Ureter (tissue), 1 donor: ENCODE measurements around the gene OR51A7. TPM values are rescaled to one million over a fixed set of nuclear protein-coding genes. Genes with fewer than 3 reads are reported as not detected.
"Not testable (repeated sequence)": the region's sequence is repeated elsewhere in the genome, so short reads cannot be mapped to it uniquely, and the experiment has no call there.

ENCODE experiments used
- DNase-seq: peaks from one replicate; pipeline ENCODE4 v3.0.0-alpha.2; 2020; ENCODE audit warnings: low spot score
- total RNA-seq: library from RNA; stranded (reverse); gene quantifications from one replicate; pipeline ENCODE4 v1.2.4, GENCODE V29; 2023
- donor health status: DM: yes; HTN: yes; CAD: no.

The OR51A7 gene, protein sequence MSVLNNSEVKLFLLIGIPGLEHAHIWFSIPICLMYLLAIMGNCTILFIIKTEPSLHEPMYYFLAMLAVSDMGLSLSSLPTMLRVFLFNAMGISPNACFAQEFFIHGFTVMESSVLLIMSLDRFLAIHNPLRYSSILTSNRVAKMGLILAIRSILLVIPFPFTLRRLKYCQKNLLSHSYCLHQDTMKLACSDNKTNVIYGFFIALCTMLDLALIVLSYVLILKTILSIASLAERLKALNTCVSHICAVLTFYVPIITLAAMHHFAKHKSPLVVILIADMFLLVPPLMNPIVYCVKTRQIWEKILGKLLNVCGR
- not detected for total RNA-seq

DNA sequence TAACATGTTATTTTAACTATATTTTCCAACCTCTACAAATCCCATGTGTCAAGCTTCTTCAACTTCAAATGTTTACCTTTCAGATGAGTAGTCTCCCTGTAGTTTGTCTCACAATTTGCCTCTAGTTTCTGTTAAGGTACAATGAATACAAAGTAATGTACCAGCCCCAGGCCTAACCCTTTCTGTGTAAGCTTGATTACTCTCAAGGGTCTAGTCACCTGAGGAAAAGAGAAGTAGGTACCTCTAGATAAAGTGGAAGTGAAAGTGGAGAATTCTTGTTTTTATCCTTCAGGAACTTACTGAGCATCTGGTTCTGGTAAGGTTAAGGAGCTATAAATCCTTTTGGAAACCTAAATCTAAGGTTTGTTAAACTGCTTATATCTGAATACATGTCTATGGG is at the start of gene OR51A7:
Gene OR51A7 (plus strand): TSS at position 300 of the 400 bp plus-strand sequence. CDS start 3,587 bp downstream, outside the sequence.
- DNase-seq = no peak

- not testable (repeated sequence) for DNase-seq
These were observed 49.3 kb upstream of the OR51A7 start for GRCh38 chr11:4854286-4854685.

GRCh38 chr11:4862447-4863236 is 40.9 kb upstream of the OR51A7 start:
- no peak for DNase-seq

DNA sequence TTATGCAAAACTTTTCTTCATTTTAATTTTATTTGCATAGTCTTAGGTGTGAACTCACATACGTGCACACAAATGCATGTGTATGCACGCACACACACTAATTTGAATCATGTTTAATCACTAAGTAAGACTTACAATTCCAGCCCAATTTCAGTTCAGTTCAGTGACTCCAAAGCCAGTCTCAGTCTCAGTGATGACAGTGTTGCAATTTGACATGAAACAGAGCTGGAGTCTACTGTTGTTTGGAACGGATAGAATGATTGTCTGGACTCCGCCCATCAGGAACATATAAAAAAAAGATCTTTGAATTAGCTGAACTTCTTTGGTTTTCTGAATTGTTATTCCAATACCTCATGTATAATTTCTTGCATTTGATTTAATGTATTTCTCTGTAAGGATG is 39.7 kb upstream of the OR51A7 start:
- DNase-seq = no peak

DNA sequence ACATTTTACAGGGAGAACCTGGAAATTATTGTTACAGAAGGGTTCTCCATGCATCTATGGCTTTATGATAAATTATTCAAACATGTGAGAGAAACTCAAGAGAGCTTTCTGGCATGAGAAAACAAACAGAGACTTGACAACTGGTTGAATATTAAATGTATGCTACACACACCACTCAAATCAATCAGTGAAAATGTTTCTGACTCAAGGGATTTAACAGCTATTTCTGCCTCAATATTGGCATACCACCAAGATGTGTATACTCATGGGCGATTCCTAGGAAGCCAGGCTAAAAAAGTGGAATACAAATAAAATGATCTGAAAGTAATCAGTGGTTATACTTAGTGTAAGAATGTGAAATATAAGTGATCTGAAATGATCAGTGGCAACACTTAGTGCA is 37.7 kb upstream of the OR51A7 start:
- no peak for DNase-seq

- DNase-seq = no peak
These were observed 22.4 kb upstream of the OR51A7 start for GRCh38 chr11:4881188-4881587.

DNA sequence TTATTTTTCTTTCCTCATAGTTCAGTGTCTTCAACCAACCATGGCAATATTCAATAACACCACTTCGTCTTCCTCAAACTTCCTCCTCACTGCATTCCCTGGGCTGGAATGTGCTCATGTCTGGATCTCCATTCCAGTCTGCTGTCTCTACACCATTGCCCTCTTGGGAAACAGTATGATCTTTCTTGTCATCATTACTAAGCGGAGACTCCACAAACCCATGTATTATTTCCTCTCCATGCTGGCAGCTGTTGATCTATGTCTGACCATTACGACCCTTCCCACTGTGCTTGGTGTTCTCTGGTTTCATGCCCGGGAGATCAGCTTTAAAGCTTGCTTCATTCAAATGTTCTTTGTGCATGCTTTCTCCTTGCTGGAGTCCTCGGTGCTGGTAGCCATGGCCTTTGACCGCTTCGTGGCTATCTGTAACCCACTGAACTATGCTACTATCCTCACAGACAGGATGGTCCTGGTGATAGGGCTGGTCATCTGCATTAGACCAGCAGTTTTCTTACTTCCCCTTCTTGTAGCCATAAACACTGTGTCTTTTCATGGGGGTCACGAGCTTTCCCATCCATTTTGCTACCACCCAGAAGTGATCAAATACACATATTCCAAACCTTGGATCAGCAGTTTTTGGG is 21.6 kb upstream of the OR51A7 start, which contains the start of gene OR51T1:
Gene OR51T1 (plus strand): TSS at position 41 of the 641 bp plus-strand sequence. CDS start 0 bp downstream, at position 41.
- no peak for DNase-seq

DNA sequence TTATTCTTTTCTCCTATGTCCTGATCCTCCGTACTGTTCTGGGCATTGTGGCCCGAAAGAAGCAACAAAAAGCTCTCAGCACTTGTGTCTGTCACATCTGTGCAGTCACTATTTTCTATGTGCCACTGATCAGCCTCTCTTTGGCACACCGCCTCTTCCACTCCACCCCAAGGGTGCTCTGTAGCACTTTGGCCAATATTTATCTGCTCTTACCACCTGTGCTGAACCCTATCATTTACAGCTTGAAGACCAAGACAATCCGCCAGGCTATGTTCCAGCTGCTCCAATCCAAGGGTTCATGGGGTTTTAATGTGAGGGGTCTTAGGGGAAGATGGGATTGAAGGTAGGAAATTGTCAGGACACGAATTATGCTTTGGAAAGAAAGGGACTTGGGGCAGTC is 21.0 kb upstream of the OR51A7 start:
- no peak for DNase-seq

- DNase-seq = no peak
These were observed 19.2 kb upstream of the OR51A7 start for GRCh38 chr11:4884361-4884760.

- no peak for DNase-seq
These were observed 17.4 kb upstream of the OR51A7 start for GRCh38 chr11:4886186-4886585.

GRCh38 chr11:4887591-4887990 is 16.0 kb upstream of the OR51A7 start:
- no peak for DNase-seq

- DNase-seq = no peak
These were observed 13.3 kb upstream of the OR51A7 start for GRCh38 chr11:4890279-4890678.

DNA sequence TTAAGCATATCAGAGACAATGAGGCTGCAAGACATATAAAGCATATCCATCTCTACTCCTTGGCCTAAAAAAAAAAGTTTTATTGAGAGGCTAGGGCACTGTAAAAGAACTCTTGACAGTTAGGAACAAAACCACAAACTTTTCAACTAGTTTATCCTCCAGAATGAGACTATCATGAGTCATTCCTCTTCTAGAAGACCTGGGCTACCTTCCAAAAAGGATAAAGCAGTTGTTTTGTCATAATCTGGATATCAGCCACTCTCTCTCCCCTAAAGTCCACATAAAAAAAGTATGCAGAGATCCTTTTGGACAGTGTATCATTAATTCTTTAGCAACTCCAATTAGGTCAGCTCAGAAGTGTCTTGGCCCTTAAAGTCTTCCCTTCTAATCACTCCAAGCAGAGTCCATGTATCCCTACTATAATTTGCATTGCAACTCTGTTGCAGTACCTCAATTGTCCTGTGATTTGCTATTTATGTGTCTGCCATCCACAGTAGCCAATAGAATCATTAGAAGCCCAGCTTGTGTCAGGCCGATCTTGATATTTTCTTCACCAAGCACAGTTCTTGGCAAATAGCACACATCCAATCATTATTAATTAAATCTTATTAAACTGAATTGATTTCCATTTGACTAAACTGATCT is 11.5 kb upstream of the OR51A7 start:
- DNase-seq = no peak

- no peak for DNase-seq
These were observed 13.0 kb downstream of the OR51A7 start for GRCh38 chr11:4916581-4916980.

DNA sequence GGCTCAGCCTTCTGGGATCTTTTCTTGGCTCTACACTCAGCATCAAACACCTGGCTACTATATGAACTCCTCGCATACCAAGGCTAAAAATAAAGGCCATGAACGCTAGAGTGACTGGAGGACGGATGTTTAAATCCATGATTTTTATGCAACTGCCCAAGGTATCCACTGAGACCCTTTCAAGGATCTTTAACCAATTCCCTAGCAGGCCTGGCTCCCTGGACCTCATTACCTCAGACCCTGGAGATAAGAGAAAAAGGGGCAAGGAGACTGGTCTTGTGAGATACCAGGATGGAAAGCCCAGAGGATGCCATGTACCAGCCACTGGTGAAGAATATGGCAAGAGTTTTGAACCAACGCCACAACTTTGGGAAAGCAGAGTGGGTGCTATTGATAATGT is 15.7 kb downstream of the OR51A7 start, which contains the start of gene OR51G2:
Gene OR51G2 (minus strand): TSS at position 101 of the 400 bp plus-strand sequence. CDS start 3,687 bp downstream, outside the sequence.
- DNase-seq = no peak

GRCh38 chr11:4921796-4922195 is 18.2 kb downstream of the OR51A7 start:
- DNase-seq = no peak

GRCh38 chr11:4922304-4922703 is 18.7 kb downstream of the OR51A7 start:
- no peak for DNase-seq

DNA sequence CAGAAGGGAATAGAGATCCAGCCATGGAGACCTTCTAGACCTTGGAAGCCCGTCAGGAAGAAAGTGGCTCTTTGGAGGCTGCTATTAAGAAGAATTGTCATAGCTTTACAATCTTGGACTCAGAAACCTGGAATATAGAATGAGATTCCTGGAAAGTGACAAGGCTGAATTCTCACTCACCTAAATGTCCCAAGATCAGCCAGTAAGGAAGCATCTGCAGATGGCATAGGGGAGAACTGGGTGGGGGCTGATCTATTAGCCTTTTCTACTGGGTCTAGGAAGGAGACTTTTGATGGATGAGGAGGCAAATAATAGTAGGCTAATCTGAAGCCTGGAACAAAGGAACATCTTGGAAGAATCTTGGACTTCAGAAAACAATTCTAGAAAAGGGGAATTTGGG is 20.7 kb downstream of the OR51A7 start, which contains the start of gene OR51G1:
Gene OR51G1 (minus strand): TSS at position 101 of the 400 bp plus-strand sequence. CDS start 0 bp downstream, at position 101.
- no peak for DNase-seq

DNA sequence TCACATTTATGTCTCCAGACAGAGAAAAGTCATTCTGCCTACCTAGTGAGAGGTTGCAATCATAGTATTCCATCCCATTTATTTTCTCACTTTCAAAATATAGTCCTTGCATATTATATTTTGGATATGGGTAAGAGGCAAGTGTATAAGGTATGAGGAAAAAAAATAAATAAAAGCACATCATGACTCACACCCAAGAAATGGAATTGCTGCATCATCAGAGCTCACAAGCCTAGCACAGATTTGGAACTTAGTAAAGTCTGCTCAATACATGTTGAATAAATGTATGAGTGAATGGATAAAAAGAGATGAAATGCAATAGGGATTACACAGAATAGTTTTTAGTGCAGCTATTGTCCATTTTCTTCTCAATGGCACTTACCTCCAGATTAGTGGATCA is 23.0 kb downstream of the OR51A7 start:
- DNase-seq = no peak

DNA sequence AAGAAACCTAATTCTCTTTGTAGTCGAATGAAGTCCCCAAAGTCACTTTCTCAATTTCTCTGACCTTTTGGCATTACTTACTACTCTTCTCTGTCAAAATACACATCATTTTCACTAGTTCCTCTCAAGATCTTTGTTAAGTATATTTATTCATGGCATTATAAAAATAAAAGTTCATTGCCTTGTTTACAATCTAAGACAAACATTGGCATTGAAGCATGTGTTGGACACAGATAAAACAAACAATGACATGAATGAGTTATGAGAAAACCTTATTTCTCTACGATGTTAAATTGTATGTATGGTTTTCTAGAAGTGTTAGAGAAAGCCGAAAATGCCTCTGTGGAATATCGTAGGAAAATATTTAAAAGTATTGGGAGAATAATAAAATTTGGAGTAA is 29.2 kb downstream of the OR51A7 start:
- DNase-seq = no peak

DNA sequence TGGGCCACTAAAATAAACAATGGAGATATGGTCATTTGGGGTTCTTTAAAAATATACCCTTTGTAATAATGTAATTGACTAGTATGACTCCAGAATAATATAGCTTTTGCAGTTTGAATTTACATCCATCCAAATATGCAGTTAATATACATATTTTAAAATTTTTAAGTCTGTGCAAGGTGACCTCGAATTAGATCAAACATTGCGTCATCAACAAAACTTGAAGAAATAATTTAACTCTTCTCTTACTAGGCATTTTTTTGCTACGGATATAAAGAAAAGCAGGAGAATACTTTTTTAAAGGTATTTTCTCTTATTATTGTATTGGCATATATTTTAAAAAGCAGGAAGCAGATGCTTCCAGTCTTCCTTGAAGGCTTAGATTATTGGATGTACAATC is 33.2 kb downstream of the OR51A7 start:
- DNase-seq = no peak

- DNase-seq = no peak
These were observed 43.9 kb downstream of the OR51A7 start, which contains the start of gene OR51A4 for GRCh38 chr11:4947505-4947904. OR51A4 (minus strand) TSS chr11:4947605; CDS start chr11:4947100, 505 bp downstream.
